ENCODE results near the gene HSD17B4. TPM values are rescaled to one million over a fixed set of nuclear protein-coding genes. Genes with fewer than 3 reads are reported as not detected.

Gene HSD17B4
- total and polyA plus RNA-seq, 3 experiments from 2014 or later = 51.7 to 84.6 (median 59.1) TPM

Other genes with a start within 250 kb of the HSD17B4 start
- gene TNFAIP8, start 96.5 kb upstream of the HSD17B4 start, total RNA-seq = 100 to 1,000 TPM; 295 to 311 TPM
- gene TNFAIP8, start 96.5 kb upstream of the HSD17B4 start, polyA plus RNA-seq = 207 TPM
- not detected for gene FAM170A, start 177.1 kb downstream of the HSD17B4 start, total RNA-seq
- not detected for gene FAM170A, start 177.1 kb downstream of the HSD17B4 start, polyA plus RNA-seq

Data from CD8-positive, alpha-beta memory T cell (primary cell).